HG03097 (cell line): ENCODE measurements around the gene TBC1D22A.

Source experiments
- ATAC-seq: cut with Tn5 transposase; IDR thresholded peaks from one replicate; pipeline ENCODE4 v1.9.1; 2021; ENCODE audit not compliant: unreplicated experiment, low FRiP score

TBC1D22A gene

GRCh38 chr22:46737105-46737975, 25.1 kb upstream of the TBC1D22A start:
- no peak for ATAC-seq

- no peak for ATAC-seq
These were observed 24.3 kb upstream of the TBC1D22A start, which contains the start of gene CERK for GRCh38 chr22:46737976-46738646. CERK (minus strand) TSS chr22:46738252; CDS start chr22:46738148, 104 bp downstream.

GRCh38 chr22:46738647-46739093, 23.8 kb upstream of the TBC1D22A start:
- ATAC-seq, result no peak

GRCh38 chr22:46739094-46739870, 23.2 kb upstream of the TBC1D22A start:
- no peak for ATAC-seq

GRCh38 chr22:46740910-46741780, 21.3 kb upstream of the TBC1D22A start:
- no peak for ATAC-seq

GRCh38 chr22:46741974-46742519, 20.4 kb upstream of the TBC1D22A start:
- no peak for ATAC-seq

GRCh38 chr22:46742576-46743221, 19.8 kb upstream of the TBC1D22A start:
- no peak for ATAC-seq

GRCh38 chr22:46744581-46744980, 17.9 kb upstream of the TBC1D22A start:
- no peak for ATAC-seq

GRCh38 chr22:46746192-46746591, 16.3 kb upstream of the TBC1D22A start:
- ATAC-seq, result no peak

- no peak for ATAC-seq
These were observed 15.8 kb upstream of the TBC1D22A start for GRCh38 chr22:46746620-46747019.

GRCh38 chr22:46747646-46748045, 14.8 kb upstream of the TBC1D22A start:
- ATAC-seq, result no peak

- ATAC-seq, result no peak
These were observed 14.1 kb upstream of the TBC1D22A start for GRCh38 chr22:46748206-46748907.

GRCh38 chr22:46748908-46749675, 13.4 kb upstream of the TBC1D22A start:
- no peak for ATAC-seq

- ATAC-seq, result no peak
These were observed 12.5 kb upstream of the TBC1D22A start for GRCh38 chr22:46749682-46750529.

GRCh38 chr22:46750530-46750800, 12.0 kb upstream of the TBC1D22A start:
- ATAC-seq, result no peak

- no peak for ATAC-seq
These were observed 11.5 kb upstream of the TBC1D22A start for GRCh38 chr22:46750863-46751443.
